HepG2 (cell line): ENCODE measurements around the gene TAGAP. TPM values are rescaled to one million over a fixed set of nuclear protein-coding genes. Genes with fewer than 3 reads are reported as not detected.

Source experiments
- ATAC-seq: fragments of 200-7000 bp; cut with Tn5 transposase; 3 replicates; pipeline ENCODE4 v1.9.1; 2020; ENCODE audit warnings: mild to moderate bottlenecking, moderate library complexity
- BruUV-seq: library from RNA; stranded (reverse); fragments of 400-500 nt; replicated peaks from 2 replicates; lab custom pipeline; 2021; lab: Mats Ljungman, UMichigan
- CTCF ChIA-PET: fragments of 300-600 bp; formaldehyde crosslinking; extraction: SDS; loops from one replicate; lab custom pipeline; 2021; ENCODE audit warnings: low total read pairs, inconsistent platforms, low intra/inter-chr PET ratio; lab: Yijun Ruan, JAX
- POLR2A ChIA-PET: fragments of 350-600 bp; sonication (Branson Sonifier 250); formaldehyde crosslinking; loops from one replicate; lab custom pipeline; 2020; ENCODE audit warnings: antibody characterized with exemption, inconsistent platforms; lab: Yijun Ruan, JAX
- DNase-seq: peaks from one replicate; pipeline ENCODE4 v3.0.0-alpha.2; 2015; ENCODE audit warnings: low spot score
- FAIRE-seq: peaks from 3 replicates; lab custom pipeline; 2011; peaks lifted over from hg19 to GRCh38; lab: Jason Lieb, UNC
- H2AFZ ChIP-seq: one replicate; pipeline ENCODE4 v1.6.1; 2011; ENCODE audit warnings: low read length, inconsistent platforms
- H3K27ac ChIP-seq: fragments of 300-600 bp; 3 replicates; pipeline ENCODE4 v1.8.0; 2011; ENCODE audit warnings: mixed run types, mild to moderate bottlenecking, mixed read lengths, low read length, inconsistent platforms; ENCODE audit not compliant: insufficient read depth; ENCODE audit errors: extremely low read length
- H3K27me3 ChIP-seq, 2 experiments: fragments of 200-600 bp in 1 of 2; 2 replicates in 1 of 2; 3 replicates in 1 of 2; pipeline versions ENCODE4 v1.6.0 to v1.8.0; 2011; ENCODE audit warnings: low read length in 2 of 2, mild to moderate bottlenecking in 2 of 2, moderate library complexity in 2 of 2, inconsistent platforms in 1 of 2; ENCODE audit not compliant: insufficient read depth in 2 of 2, control insufficient read depth in 1 of 2
- H3K36me3 ChIP-seq, 2 experiments: fragments of 200-600 bp in 1 of 2; replicated peaks in 1 of 2; 2 replicates in 1 of 2; 3 replicates in 1 of 2; pipeline versions ENCODE4 v1.5.1 to v1.8.0; 2011; ENCODE audit warnings: low read length in 2 of 2, inconsistent platforms in 1 of 2; ENCODE audit not compliant: insufficient read depth in 2 of 2, control insufficient read depth in 1 of 2
- H3K4me1 ChIP-seq: 2 replicates; pipeline ENCODE4 v1.5.1; 2012; ENCODE audit warnings: low read length, inconsistent platforms; ENCODE audit not compliant: insufficient read depth
- H3K4me2 ChIP-seq: 2 replicates; pipeline ENCODE4 v1.6.0; 2011; ENCODE audit warnings: low read depth, low read length, inconsistent platforms
- H3K4me3 ChIP-seq, 3 experiments: fragments of 200-600 bp in 1 of 3; sonication (generic), shearing (Covaris generic) in 1 of 3; replicated peaks in 1 of 3; 2 replicates each; pipeline ENCODE4 v1.5.1; 2011 to 2016; ENCODE audit warnings: low read length in 3 of 3, inconsistent platforms in 2 of 3, low read depth in 2 of 3, mild to moderate bottlenecking in 2 of 3, control low read depth in 1 of 3, mixed read lengths in 1 of 3; ENCODE audit not compliant: insufficient read depth in 1 of 3
- H3K79me2 ChIP-seq: one replicate; pipeline ENCODE4 v1.6.1; 2011; ENCODE audit warnings: low read length, inconsistent platforms; ENCODE audit not compliant: insufficient read depth
- H3K9ac ChIP-seq: 2 replicates; pipeline ENCODE4 v1.6.0; 2011; ENCODE audit warnings: mild to moderate bottlenecking, low read depth, low read length, inconsistent platforms; ENCODE audit not compliant: insufficient read depth
- H3K9me3 ChIP-seq: 2 replicates; pipeline ENCODE4 v1.5.1; 2012; ENCODE audit warnings: mild to moderate bottlenecking, low read length
- H4K20me1 ChIP-seq: 2 replicates; pipeline ENCODE4 v1.6.0; 2011; ENCODE audit warnings: inconsistent platforms, mild to moderate bottlenecking, low read length, moderate library complexity; ENCODE audit not compliant: insufficient read depth
- ATM ChIP-seq: fragments of 450-650 bp; IDR thresholded peaks from 2 replicates; pipeline ENCODE4 v1.7.1; 2017; ENCODE audit warnings: mild to moderate bottlenecking, borderline replicate concordance
- BRF2 ChIP-seq: sonication (generic); formaldehyde crosslinking; IDR thresholded peaks from 2 replicates; pipeline ENCODE4 v1.8.1; 2022; ENCODE audit warnings: mild to moderate bottlenecking, missing genetic modification reagents
- FLYWCH1 ChIP-seq: sonication (generic); formaldehyde crosslinking; IDR thresholded peaks from 2 replicates; pipeline ENCODE4 v1.8.1; 2023; ENCODE audit warnings: mild to moderate bottlenecking, missing genetic modification reagents
- JUND ChIP-seq: sonication (generic); formaldehyde crosslinking; IDR thresholded peaks from 2 replicates; pipeline ENCODE4 v1.8.0; 2022; ENCODE audit warnings: mild to moderate bottlenecking, missing genetic modification reagents
- ONECUT2 ChIP-seq: sonication (generic); formaldehyde crosslinking; IDR thresholded peaks from 2 replicates; pipeline ENCODE4 v1.4.0; 2020; ENCODE audit warnings: missing genetic modification reagents
- ZBTB8A ChIP-seq: sonication (generic); formaldehyde crosslinking; IDR thresholded peaks from 2 replicates; pipeline ENCODE4 v1.4.0; 2020; ENCODE audit warnings: mild to moderate bottlenecking, low read depth, missing genetic modification reagents, borderline replicate concordance
- ZGPAT ChIP-seq: IDR thresholded peaks from 2 replicates; pipeline ENCODE4 v1.6.1; 2016; ENCODE audit warnings: mild to moderate bottlenecking
- ZNF230 ChIP-seq: sonication (generic); formaldehyde crosslinking; IDR thresholded peaks from 2 replicates; pipeline ENCODE4 v1.4.0; 2020; ENCODE audit warnings: mild to moderate bottlenecking, missing genetic modification reagents
- ZNF460 ChIP-seq: sonication (generic); formaldehyde crosslinking; IDR thresholded peaks from 2 replicates; pipeline ENCODE4 v1.5.1; 2020; ENCODE audit warnings: missing genetic modification reagents, mild to moderate bottlenecking, borderline replicate concordance
- WGBS: methylation state at CpG from one replicate; pipeline ENCODE4 v1.1.6; 2017; ENCODE audit warnings: low lambda C conversion rate; 5-methylcytosine and 5-hydroxymethylcytosine counted together
- in situ Hi-C: cut with HindIII; loops from 2 replicates; pipeline ENCODE4 v1.10.0; 2017; ENCODE audit warnings: low pct_unique_long_range_greater_than_20kb; ENCODE audit not compliant: extremely low pct_ligation_motif_present
- intact Hi-C: fragments of 100-400 bp; cut with micrococcal nuclease; formaldehyde crosslinking; loops from one replicate; pipeline ENCODE4 v1.10.0; 2022; ENCODE audit not compliant: unreplicated experiment
- polyA plus RNA-seq, 8 experiments: library from polyadenylated mRNA; depleted of rRNA in 3 of 8; stranded (reverse) in 7 of 8; unstranded in 1 of 8; fragments of >200 nt; fragmentation: Illumina TruSeq in 4 of 8; extraction: Trizol in 4 of 8; gene quantifications; 2 replicates each; pipeline versions ENCODE4 v1.2.1 to v1.2.3, GENCODE V29; 2011 to 2016; ENCODE audit warnings: low read depth in 4 of 8, missing spikeins in 1 of 8, mixed read lengths in 1 of 8; ENCODE audit not compliant: insufficient read depth in 1 of 8
- total RNA-seq, 5 experiments: library from RNA; depleted of rRNA; stranded (reverse); fragments of >200 nt; fragmentation: Illumina TruSeq; extraction: Trizol; gene quantifications; 2 replicates each; pipeline ENCODE4 v1.2.3, GENCODE V29; 2016; ENCODE audit warnings: low read depth in 1 of 5
- TF ChIP-seq, protein P1 (sequence below): sonication (generic); formaldehyde crosslinking; IDR thresholded peaks from 2 replicates; pipeline ENCODE4 v1.8.1; 2023; ENCODE audit warnings: missing genetic modification reagents, inconsistent platforms, borderline replicate concordance
- TF ChIP-seq, protein P2 (sequence below): sonication (generic); formaldehyde crosslinking; IDR thresholded peaks from 2 replicates; pipeline ENCODE4 v1.8.0; 2022; ENCODE audit warnings: missing genetic modification reagents, mild to moderate bottlenecking, borderline replicate concordance

The TAGAP gene
- total and polyA plus RNA-seq, 2 of the 13 experiments (the other 11 are each of a cell fraction or from before 2014, with no cell fraction given) = not detected

DNA sequence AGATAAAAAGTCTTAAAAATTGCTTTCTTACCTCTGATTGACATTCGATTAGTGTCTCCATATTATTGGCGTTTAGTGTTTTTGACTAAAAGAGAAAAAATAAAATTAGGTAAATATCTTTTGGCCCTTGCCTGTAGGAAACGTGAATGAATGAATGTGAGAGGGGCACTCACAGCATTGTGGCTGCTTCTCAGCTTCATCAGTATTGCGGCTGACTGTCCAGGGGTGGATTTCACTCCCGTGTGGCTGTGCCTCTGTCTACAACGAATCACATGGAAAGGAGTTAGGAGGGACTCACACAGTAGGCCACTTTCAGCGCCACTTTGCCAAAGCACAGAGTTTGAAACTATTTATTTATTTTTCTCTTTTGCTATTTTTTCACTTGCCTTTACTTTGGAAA, 844 bp downstream of the TAGAP start (continued):
- TF ChIP-seq FLYWCH1 (CRISPR knock-in tag) = no peak

DNA sequence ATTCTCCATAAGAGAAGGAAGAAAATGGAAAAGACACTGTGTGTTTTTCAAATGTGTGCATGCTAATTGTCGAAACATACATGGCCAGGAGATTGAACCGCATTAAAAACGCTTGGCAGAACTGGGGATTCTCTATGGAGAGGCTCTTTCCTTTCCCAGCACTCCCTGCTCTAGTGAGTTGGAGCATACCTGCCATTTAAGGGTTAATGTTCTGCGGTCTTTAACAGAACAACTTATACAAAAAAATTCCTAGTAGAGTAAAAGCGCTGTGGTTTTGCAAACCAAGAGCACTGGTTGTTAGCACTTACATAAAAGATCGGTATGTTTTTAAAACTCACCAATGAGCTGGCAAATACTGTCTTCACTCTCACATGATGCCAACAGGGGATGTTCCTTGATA, 1.5 kb downstream of the TAGAP start:
- no peak for FAIRE-seq
- intact Hi-C loops (no loop called here), in situ Hi-C loops (loop anchor here (5.0 kb wide), 1 partner anchor 64 kb away; no protein-coding TSS in a partner anchor)
- ATAC-seq = no peak
- Histone ChIP-seq H2AFZ (no peak overlapping the region), H3K4me2 (no peak overlapping the region), H3K4me3 (no peak overlapping the region), H3K79me2 (no peaks in the 10 kb centered on the region), H4K20me1 (no peaks in the 10 kb centered on the region), H3K27ac (no peak overlapping the region), H3K9ac (no peak overlapping the region), H3K4me1 (no peaks in the 10 kb centered on the region), H3K9me3 (no peaks in the 10 kb centered on the region), H3K27me3 (peaks cover 10 to 74% of the 10 kb centered on the region in 2 experiments; a peak in 4 of 5 replicates), H3K36me3 (no peaks in the 10 kb centered on the region)
- WGBS = 38% methylated on average over 6 of the region's 6 CpGs
- no TSS peak for BruUV-seq
- no peak for DNase-seq
- TF ChIP-seq ATM = no peak
- no peak for TF ChIP-seq JUND (CRISPR knock-in tag)
- no peak for TF ChIP-seq ZBTB8A (CRISPR knock-in tag)
- TF ChIP-seq ZNF460 (CRISPR knock-in tag) = no peak
- TF ChIP-seq, protein P1, sequence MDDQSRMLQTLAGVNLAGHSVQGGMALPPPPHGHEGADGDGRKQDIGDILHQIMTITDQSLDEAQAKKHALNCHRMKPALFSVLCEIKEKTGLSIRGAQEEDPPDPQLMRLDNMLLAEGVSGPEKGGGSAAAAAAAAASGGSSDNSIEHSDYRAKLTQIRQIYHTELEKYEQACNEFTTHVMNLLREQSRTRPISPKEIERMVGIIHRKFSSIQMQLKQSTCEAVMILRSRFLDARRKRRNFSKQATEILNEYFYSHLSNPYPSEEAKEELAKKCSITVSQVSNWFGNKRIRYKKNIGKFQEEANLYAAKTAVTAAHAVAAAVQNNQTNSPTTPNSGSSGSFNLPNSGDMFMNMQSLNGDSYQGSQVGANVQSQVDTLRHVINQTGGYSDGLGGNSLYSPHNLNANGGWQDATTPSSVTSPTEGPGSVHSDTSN (CRISPR knock-in tag) = no peak
- TF ChIP-seq ZNF230 (CRISPR knock-in tag) = no peak
- TF ChIP-seq ONECUT2 (CRISPR knock-in tag) = no peak
- TF ChIP-seq, protein P2, sequence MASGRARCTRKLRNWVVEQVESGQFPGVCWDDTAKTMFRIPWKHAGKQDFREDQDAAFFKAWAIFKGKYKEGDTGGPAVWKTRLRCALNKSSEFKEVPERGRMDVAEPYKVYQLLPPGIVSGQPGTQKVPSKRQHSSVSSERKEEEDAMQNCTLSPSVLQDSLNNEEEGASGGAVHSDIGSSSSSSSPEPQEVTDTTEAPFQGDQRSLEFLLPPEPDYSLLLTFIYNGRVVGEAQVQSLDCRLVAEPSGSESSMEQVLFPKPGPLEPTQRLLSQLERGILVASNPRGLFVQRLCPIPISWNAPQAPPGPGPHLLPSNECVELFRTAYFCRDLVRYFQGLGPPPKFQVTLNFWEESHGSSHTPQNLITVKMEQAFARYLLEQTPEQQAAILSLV = no peak
- no peak for TF ChIP-seq ZGPAT
- no peak for TF ChIP-seq BRF2 (CRISPR knock-in tag)
- CTCF ChIA-PET = interaction anchor here (1.1 to 2.6 kb wide), 3 partner anchors 61 to 108 kb away, joined by 3 to 17 read pairs (median 16); no protein-coding TSS in a partner anchor
- POLR2A ChIA-PET = no interaction called here
